HepG2 (cell line): Measurements from ENCODE around the gene BPHL. TPM values are rescaled to one million over a fixed set of nuclear protein-coding genes. Genes with fewer than 3 reads are reported as not detected.

Experiments used
- PCBP2 ChIP-seq: fragments of 200-400 bp; formaldehyde crosslinking; optimal IDR thresholded peaks from 2 replicates; pipeline ENCODE3; 2018; ENCODE audit warnings: low read length, low read depth; ENCODE audit not compliant: poor library complexity, severe bottlenecking
- REL ChIP-seq: sonication (generic); formaldehyde crosslinking; conservative IDR thresholded peaks from 2 replicates; pipeline ENCODE4 v1.8.0; 2022; ENCODE audit warnings: mild to moderate bottlenecking, missing genetic modification reagents, moderate library complexity
- SIX1 ChIP-seq: sonication (generic); formaldehyde crosslinking; IDR thresholded peaks from 2 replicates; pipeline ENCODE4 v1.4.0; 2020; ENCODE audit warnings: missing genetic modification reagents, borderline replicate concordance
- SKIL ChIP-seq: sonication (generic); formaldehyde crosslinking; IDR thresholded peaks from 2 replicates; pipeline ENCODE4 v1.8.0; 2022; ENCODE audit warnings: missing genetic modification reagents, mild to moderate bottlenecking, moderate library complexity, borderline replicate concordance
- ZNF512 ChIP-seq: sonication (generic); formaldehyde crosslinking; IDR thresholded peaks from 2 replicates; pipeline ENCODE4 v1.4.0; 2020; ENCODE audit warnings: mild to moderate bottlenecking, missing genetic modification reagents
- ZNF616 ChIP-seq: sonication (generic); formaldehyde crosslinking; IDR thresholded peaks from 2 replicates; pipeline ENCODE4 v1.5.0; 2020; ENCODE audit warnings: low read depth, mild to moderate bottlenecking, missing genetic modification reagents
- ZNF709 ChIP-seq: sonication (generic); formaldehyde crosslinking; IDR thresholded peaks from 2 replicates; pipeline ENCODE4 v1.5.0; 2020; ENCODE audit warnings: mild to moderate bottlenecking, missing genetic modification reagents
- ZNF710 ChIP-seq: sonication (generic); formaldehyde crosslinking; IDR thresholded peaks from 2 replicates; pipeline ENCODE4 v1.5.0; 2020; ENCODE audit warnings: mild to moderate bottlenecking, missing genetic modification reagents, borderline replicate concordance
- ZNF816 ChIP-seq: sonication (generic); formaldehyde crosslinking; IDR thresholded peaks from 2 replicates; pipeline ENCODE4 v1.8.0; 2022; ENCODE audit warnings: missing genetic modification reagents, mild to moderate bottlenecking, borderline replicate concordance
- polyA plus RNA-seq, 8 experiments: library from polyadenylated mRNA; depleted of rRNA in 3 of 8; stranded (reverse) in 7 of 8; unstranded in 1 of 8; fragments of >200 nt; fragmentation: Illumina TruSeq in 4 of 8; extraction: Trizol in 4 of 8; gene quantifications; 2 replicates each; pipeline versions ENCODE4 v1.2.1 to v1.2.3, GENCODE V29; 2011 to 2016; ENCODE audit warnings: low read depth in 4 of 8, missing spikeins in 1 of 8, mixed read lengths in 1 of 8; ENCODE audit not compliant: insufficient read depth in 1 of 8
- total RNA-seq, 5 experiments: library from RNA; depleted of rRNA; stranded (reverse); fragments of >200 nt; fragmentation: Illumina TruSeq; extraction: Trizol; gene quantifications; 2 replicates each; pipeline ENCODE4 v1.2.3, GENCODE V29; 2016; ENCODE audit warnings: low read depth in 1 of 5
- TF ChIP-seq, protein P1 (sequence below): sonication (generic); formaldehyde crosslinking; IDR thresholded peaks from 2 replicates; pipeline ENCODE4 v1.5.1; 2020; ENCODE audit warnings: mild to moderate bottlenecking, missing genetic modification reagents
- TF ChIP-seq, protein P2 (sequence below): sonication (generic); formaldehyde crosslinking; IDR thresholded peaks from 2 replicates; pipeline ENCODE4 v1.4.0; 2020; ENCODE audit warnings: missing genetic modification reagents
- TF ChIP-seq, protein P3 (sequence below): sonication (generic); formaldehyde crosslinking; IDR thresholded peaks from 2 replicates; pipeline ENCODE4 v1.8.1; 2022; ENCODE audit warnings: low read depth, mild to moderate bottlenecking, missing genetic modification reagents

Gene BPHL
- total and polyA plus RNA-seq, 2 of the 13 experiments (the other 11 are each of a cell fraction or from before 2014, with no cell fraction given), result 37.8 to 39.5 TPM

DNA sequence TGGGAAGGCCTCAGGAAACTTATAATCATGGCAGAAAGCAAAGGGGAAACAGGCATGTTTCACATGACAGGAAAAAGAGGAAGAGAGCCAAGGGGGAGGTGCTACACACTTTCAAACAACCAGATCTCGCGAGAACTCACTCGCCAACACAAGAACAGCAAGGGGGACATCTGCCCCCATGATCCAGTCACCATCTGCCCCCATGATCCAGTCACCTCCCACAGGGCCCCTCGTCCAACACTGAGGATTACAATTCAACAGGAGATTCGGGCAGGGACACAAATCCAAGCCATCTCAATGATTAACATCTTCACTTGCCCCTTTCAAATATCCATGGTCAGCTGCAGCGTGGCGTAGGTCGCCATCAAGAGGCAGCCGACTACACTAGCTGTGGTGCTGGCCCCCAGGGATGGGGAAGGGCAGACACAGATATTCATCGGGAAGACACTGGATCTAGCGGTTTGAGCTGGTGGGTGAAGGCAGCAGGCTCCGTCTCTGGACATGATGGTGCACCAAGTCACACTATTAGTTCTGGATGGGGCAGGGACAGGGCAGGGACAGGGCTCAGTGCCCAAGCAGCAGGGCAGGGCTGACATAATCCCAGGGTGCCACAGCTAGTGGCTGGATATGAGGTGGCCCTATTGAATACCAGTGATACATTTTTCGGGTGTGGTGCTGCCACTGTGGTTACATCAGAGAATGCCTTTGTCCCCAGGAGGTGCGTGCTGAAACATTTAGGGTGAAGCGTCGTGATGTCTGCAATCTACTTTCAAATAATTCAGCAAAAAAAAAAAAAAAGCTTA is 77.4 kb downstream of the BPHL start (continued):
- TF ChIP-seq ZNF710 (CRISPR knock-in tag) (0 out of 2 replicates have a peak, but pooled peaks have one; percentile 19), SIX1 (CRISPR knock-in tag) (no peak), SKIL (CRISPR knock-in tag) (no peak), ZNF512 (CRISPR knock-in tag) (no peak), ZNF816 (CRISPR knock-in tag) (no peak), ZNF616 (no peak), REL (CRISPR knock-in tag) (no peak), PCBP2 (no peak), ZNF709 (CRISPR knock-in tag) (no peak)
- TF ChIP-seq, protein P1, sequence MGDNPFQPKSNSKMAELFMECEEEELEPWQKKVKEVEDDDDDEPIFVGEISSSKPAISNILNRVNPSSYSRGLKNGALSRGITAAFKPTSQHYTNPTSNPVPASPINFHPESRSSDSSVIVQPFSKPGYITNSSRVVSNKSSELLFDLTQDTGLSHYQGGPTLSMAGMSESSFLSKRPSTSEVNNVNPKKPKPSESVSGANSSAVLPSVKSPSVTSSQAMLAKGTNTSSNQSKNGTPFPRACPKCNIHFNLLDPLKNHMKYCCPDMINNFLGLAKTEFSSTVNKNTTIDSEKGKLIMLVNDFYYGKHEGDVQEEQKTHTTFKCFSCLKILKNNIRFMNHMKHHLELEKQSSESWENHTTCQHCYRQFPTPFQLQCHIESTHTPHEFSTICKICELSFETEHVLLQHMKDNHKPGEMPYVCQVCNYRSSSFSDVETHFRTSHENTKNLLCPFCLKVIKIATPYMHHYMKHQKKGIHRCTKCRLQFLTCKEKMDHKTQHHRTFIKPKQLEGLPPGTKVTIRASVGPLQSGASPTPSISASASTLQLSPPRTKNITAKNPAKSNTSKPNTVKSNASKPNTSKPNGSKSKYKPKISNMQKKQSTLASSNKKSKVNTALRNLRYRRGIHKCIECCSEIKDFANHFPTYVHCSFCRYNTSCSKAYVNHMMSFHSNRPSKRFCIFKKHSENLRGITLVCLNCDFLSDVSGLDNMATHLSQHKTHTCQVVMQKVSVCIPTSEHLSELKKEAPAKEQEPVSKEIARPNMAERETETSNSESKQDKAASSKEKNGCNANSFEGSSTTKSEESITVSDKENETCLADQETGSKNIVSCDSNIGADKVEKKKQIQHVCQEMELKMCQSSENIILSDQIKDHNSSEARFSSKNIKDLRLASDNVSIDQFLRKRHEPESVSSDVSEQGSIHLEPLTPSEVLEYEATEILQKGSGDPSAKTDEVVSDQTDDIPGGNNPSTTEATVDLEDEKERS (CRISPR knock-in tag), result peak; percentile 80; the same call in 1 of the 2 replicates
- TF ChIP-seq, protein P2, sequence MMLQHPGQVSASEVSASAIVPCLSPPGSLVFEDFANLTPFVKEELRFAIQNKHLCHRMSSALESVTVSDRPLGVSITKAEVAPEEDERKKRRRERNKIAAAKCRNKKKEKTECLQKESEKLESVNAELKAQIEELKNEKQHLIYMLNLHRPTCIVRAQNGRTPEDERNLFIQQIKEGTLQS, result no peak
- TF ChIP-seq, protein P3, sequence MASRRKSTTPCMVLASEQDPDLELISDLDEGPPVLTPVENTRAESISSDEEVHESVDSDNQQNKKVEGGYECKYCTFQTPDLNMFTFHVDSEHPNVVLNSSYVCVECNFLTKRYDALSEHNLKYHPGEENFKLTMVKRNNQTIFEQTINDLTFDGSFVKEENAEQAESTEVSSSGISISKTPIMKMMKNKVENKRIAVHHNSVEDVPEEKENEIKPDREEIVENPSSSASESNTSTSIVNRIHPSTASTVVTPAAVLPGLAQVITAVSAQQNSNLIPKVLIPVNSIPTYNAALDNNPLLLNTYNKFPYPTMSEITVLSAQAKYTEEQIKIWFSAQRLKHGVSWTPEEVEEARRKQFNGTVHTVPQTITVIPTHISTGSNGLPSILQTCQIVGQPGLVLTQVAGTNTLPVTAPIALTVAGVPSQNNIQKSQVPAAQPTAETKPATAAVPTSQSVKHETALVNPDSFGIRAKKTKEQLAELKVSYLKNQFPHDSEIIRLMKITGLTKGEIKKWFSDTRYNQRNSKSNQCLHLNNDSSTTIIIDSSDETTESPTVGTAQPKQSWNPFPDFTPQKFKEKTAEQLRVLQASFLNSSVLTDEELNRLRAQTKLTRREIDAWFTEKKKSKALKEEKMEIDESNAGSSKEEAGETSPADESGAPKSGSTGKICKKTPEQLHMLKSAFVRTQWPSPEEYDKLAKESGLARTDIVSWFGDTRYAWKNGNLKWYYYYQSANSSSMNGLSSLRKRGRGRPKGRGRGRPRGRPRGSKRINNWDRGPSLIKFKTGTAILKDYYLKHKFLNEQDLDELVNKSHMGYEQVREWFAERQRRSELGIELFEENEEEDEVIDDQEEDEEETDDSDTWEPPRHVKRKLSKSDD (CRISPR knock-in tag), result no peak
